GM19455 (cell line): Measurements from ENCODE around the gene RASGRF2.

ENCODE experiments used
- ATAC-seq: cut with Tn5 transposase; IDR thresholded peaks from one replicate; pipeline ENCODE4 v1.9.1; 2021; ENCODE audit not compliant: unreplicated experiment

Gene RASGRF2, protein sequence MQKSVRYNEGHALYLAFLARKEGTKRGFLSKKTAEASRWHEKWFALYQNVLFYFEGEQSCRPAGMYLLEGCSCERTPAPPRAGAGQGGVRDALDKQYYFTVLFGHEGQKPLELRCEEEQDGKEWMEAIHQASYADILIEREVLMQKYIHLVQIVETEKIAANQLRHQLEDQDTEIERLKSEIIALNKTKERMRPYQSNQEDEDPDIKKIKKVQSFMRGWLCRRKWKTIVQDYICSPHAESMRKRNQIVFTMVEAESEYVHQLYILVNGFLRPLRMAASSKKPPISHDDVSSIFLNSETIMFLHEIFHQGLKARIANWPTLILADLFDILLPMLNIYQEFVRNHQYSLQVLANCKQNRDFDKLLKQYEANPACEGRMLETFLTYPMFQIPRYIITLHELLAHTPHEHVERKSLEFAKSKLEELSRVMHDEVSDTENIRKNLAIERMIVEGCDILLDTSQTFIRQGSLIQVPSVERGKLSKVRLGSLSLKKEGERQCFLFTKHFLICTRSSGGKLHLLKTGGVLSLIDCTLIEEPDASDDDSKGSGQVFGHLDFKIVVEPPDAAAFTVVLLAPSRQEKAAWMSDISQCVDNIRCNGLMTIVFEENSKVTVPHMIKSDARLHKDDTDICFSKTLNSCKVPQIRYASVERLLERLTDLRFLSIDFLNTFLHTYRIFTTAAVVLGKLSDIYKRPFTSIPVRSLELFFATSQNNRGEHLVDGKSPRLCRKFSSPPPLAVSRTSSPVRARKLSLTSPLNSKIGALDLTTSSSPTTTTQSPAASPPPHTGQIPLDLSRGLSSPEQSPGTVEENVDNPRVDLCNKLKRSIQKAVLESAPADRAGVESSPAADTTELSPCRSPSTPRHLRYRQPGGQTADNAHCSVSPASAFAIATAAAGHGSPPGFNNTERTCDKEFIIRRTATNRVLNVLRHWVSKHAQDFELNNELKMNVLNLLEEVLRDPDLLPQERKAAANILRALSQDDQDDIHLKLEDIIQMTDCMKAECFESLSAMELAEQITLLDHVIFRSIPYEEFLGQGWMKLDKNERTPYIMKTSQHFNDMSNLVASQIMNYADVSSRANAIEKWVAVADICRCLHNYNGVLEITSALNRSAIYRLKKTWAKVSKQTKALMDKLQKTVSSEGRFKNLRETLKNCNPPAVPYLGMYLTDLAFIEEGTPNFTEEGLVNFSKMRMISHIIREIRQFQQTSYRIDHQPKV (N-terminal part only)

DNA sequence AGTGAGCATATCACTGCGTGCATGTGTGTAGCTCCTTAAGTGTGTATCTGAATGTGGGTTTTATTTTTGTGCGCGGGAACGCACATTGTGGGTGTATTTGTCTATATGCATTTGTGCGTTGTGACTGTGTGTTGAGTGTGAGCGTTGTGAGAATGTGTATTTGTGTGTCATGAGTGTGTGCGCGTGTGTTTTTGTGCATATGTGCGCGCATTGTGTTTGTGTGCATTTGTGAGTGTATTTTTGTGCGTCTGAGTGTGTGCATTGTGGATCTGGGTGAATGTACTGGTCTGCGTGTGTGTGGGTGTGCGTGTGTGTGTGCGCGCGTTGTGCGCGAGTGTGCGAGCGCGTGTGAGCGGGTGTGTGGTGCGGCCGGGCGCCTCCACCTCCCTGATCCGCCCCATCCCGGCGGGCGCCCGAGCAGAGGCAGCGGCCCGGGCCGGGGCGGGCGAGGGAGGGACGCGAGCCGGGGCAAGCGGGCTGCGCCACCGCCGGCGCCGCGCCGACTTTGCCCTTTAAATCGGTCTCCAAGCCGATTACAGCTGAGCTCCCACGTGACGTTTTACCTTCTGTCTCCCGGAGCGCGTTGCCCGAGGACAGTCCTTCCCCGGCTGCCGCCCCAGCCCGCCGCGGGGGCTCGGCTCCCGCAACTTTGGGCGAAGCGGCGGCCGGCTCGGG is at the start of gene RASGRF2:
TSS of gene RASGRF2 (plus strand) at position 596 of the 675 bp plus-strand sequence. CDS start 376 bp downstream, outside the sequence.
- no peak for ATAC-seq

DNA sequence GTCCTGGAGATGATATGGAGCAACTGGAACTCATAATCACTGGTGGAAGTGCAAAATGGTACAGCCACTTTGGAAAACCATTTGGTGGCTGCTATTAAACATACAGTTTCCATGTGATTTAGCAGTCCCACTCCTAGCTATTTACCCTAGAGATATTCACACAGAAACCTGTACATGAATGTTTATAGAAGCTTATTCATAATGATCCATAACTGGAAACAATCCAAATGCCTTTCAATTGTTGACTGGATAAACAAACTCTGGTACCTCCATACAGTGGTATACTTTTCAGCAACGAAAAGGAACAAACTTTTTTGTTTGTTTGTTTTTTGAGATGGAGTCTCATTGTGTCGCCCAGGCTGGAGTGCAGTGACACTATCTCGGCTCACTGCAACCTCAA is 47.7 kb upstream of the RASGRF2 start:
- no peak for ATAC-seq

DNA sequence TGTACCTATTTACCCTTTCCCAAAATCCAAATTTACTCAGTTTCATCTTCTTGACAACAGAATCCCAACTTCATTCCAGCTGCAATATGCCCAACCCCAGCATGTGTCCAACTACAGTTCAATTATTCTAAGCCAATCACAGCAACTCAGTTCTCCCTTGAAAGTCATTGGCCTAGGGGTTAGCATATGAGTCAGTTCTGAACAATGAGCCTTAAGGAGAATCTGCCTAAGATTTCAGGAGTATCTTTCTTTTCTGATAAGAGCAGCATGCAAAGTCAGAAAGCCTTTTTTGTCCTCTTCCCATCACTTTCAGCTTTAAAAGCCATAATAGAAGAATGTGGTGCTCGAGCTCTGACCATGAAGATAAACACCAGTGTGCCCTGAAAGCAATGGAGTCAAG is 44.4 kb upstream of the RASGRF2 start:
- ATAC-seq = no peak

DNA sequence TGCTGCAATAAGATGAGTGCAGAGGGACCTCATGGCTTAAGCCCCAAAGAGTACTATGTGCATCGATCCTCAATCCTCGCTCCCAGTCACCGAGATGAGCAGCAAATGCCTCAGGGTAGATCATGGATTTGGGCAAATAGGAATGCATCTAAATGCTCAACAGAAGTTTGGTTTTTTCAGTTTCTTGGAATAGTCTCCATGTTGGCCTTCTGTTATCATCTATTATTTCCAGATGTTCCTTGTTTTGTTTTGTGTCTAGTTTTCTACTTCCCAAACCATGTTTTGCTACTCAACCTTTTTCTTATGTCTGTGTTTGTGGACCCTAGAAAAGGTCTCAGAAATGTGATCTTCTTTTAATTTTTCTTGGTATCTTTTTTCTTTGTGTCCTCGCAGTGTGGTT is 43.5 kb upstream of the RASGRF2 start:
- no peak for ATAC-seq

DNA sequence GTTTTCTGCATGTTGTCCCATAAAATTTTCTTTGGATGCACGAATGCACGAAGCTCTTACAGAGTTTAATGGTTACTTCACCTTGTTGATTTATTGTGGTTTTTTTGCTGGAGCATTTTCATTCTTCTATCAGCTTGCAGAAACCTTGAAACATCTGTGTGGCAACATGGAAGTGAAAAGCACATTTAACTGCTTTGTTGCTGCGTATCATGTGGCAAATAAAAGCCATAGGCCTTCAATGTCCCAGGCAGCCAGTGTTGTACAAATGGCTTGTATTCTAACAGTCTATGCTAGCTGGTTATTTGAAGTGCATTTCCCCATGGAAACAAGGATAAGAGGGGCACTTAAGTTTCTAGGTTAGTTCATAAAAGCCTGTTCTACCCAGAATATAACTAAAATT is 42.5 kb upstream of the RASGRF2 start:
- no peak for ATAC-seq

DNA sequence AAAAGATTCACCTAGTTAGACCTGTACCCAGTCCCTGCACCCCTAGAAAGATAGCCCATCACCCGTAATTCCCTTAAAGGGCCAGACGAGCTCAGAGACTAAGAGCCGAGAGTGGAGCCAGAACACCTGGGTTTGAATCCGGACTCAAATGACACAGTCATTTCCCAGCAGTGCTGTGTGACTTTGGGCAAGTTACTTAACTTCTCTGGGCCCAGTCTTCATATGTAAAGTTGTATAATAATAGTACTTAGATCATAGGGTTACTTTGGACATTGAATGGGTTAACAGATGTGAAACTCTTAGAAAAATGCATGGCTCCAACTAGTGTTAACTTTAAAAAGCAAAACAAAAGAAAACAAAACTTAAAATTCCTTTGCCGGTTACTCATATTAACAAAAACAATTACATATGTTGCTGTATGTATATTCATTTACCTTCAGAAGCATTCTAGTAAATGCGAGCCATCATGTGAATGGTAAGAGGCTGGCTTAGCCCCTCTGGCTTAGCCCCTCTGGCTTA is 40.4 kb upstream of the RASGRF2 start:
- no peak for ATAC-seq

DNA sequence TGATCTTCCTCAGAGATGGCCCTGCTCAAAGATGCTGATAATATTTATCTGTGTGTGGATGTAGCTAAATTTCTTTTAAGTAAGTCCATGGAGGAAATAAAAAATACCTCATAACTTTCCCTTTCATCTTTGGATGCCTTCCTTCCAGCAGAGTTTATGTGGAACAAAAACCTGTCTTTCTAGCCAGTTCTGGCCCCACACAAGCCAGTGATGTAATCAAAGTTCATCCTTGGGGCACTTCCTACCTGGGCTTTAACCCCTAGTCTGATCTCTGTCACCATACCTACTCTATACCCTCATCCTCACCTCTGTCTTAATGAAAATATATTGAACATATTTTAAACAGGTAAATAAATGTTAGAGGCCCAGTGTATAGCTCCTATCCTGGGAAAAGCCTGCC is 39.8 kb upstream of the RASGRF2 start:
- ATAC-seq = no peak

DNA sequence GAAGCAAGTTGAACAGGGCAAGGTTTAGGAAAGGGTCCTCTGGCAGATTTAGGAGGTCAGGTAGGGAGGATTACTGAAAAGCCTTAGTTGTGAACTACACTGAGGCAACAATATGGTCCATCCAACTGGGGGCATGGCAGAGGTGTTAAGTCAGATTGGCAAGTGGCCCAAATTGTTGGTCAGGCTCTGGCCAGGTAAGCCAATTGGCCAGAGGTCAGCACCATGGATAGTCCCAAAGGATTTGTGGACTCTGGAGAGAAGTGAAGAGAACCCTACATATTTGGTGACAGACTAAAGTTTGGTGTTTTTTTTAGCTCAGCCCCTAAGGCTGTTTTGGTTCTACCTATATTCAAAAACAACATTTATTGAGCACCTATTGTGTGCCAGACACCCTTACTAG is 39.1 kb upstream of the RASGRF2 start:
- ATAC-seq = no peak

DNA sequence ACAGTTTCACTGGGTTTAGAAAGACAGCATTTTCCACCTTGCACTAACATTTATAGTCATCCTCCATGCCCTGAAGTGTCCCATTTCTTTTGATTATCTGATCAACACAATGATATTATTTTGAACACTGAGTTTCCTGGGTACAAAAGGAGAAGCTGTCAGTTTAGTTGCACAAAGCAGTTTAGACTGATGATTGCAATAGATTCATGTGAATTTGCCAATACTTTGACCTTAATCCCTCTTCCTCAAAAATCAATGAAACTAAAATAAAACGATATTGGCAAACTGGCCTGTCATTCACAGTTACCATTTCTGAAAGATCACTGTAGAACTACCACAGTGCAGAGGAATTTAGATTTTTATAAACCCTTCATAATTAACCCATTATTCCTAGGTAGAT is 34.2 kb upstream of the RASGRF2 start:
- ATAC-seq = no peak

DNA sequence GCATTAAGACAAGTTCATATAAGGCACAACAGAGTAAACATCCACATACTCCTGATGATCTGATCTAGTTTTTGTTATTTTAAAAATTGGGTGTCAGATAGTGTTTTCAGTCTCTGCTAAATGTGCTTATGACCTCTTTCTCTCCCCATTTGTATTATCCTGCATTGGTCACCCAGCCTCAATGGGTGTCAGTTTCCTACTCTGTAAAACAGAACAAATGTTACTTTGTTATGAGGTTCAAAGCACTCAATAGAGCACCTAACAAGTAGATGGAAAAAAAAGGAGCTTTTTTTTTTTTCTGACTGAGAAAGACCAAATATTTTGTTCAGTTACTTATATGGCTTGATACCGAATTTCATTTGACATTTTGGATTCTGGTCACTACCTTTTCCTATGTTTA is 33.6 kb upstream of the RASGRF2 start:
- no peak for ATAC-seq

DNA sequence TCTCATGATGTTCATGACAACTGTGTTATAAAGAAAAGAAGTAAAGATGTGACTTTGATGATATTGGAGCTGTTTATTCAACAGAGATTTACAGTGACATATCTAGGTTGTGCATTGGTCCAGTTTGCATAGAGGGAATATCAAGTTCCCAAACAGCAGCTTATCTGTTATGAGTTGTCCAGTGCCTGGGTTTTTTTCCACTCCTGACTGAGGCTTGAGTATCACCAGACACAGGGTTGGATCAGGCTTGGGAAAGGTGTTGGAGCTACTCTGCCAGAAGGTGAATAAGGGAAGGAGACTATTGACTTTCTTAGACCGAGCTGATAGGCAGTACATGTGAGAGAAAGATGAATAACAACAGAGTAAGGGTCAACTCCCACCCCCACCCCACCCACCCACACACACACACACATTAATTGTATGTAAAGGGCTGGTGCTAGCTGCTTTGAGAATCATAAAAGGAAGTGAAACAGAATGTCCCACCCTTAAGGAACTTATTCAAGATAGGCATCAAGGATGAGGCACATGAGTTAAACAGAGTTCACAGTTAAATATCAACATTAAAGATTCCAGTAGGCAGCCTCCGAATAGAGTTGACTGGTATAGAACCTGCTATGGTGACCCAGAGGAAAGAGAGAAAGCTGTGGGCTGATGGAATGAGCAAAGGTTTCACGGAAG is 33.0 kb upstream of the RASGRF2 start:
- ATAC-seq = no peak

DNA sequence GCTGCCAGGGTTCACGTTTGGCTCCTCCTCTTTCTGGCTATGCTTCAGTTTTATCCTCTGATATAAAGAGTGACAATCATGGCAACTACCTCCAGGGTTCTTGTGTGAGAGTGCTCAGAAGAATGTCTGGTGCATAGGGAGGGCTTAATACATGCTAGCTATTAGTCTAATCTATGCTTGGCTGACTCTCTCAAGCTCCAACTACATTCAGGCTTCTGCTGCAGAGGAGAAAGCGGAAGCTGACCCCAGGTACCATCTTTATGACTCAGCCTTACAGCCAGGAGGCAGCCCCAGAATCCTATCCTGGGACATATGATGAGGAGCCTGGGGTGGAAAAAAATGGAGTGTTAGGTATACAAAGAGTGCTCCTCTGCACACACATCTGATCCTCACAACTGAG is 32.1 kb upstream of the RASGRF2 start:
- ATAC-seq = no peak

DNA sequence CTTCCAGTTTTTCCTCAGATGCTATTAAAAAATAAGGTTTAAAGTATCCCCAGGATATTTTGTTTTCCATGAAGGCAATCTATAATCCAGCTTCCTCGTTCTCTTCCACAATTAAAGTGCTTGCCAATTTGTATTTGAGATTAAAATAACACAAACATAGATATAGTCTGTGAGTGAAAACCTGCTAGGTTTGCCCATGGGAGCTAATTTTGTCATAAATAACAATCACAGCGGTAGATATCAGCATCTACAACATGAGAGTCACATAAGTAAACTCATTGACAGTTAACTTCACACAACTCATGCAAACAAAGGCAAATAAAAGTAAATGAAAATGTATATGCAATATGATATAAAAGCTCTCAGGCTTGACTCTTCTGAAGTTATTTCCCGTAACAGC is 29.2 kb upstream of the RASGRF2 start:
- ATAC-seq = no peak

DNA sequence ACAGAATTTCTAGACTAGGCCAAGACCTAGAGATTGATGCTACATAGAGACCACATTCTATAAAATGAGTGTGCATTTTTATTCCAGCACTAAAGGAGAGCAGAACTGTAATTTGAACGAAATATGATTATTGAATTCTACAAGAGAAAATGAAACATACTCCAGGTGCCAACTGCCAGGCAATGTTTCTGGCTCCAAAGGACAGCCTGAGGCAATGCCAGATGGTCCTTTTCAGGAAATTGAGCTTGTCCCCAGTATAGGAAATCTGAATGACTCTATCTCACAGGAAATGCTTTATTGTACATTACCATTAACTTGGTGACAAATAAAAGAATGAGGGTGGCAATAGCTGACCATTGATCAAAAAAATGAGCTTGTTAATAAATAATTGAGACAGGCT is 28.8 kb upstream of the RASGRF2 start:
- no peak for ATAC-seq

DNA sequence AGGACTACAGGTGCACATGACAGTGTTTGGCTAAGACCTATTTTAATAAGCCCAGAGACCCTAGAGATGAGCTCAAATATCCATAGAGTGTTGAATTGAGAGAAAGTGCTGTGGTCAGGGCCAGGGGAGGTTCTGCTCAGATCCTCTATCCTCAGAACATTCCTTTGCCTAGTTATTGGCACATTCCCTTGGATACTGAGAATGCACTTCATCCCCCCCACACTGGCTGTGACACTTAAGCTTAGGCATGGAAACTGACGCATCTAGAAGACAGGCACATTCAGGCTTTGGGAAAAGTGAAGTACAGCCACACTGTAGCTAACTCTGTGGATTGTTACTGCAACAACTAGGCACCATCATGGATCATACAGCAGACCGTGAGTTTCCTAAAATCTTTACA is 27.1 kb upstream of the RASGRF2 start:
- ATAC-seq = no peak

DNA sequence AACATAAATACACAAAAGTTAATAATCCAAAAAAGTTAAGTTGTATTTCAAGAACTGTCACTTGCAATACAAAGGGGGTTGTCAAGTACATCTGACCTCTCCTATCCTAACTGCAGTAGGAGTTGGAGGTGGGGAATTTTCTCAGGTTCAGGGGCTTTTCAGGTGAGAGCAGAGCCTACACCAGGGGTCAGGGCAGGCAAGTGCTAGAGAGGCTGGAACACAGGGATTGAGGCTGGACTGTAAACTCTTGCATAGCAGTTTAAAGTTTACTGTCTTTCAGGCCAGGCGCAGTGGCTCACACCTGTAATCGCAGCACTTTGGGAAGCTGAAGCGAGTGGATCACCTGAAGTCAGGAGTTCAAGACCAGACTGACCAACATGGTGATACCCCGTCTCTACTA is 25.4 kb upstream of the RASGRF2 start:
- no peak for ATAC-seq

DNA sequence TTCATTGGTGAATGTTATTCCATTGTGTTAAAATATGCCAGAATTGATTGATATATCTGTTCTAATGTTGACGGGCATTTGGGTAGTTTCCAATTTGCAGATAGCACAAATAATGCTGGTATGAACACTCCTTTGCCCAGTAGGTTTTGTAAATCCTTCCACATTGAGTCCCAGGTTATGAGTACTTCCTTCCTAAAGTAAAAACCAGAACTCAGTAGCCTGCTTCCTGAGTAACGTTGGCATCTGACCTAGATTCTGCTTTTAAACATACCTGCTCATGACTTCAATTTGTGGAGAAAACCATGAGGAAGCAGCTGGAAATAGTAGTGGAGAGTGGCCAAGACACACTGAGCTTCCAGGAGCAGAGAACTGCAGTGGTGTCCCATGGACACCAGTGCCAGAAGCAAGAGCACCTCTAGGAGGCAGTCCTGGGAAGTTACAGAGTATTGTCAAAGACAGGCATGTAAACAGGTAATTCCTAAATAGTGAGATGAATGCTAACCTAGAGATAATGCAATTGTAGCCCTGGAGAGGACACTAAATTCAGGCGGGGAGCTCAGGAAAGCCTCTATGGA is 24.3 kb upstream of the RASGRF2 start:
- ATAC-seq = no peak

DNA sequence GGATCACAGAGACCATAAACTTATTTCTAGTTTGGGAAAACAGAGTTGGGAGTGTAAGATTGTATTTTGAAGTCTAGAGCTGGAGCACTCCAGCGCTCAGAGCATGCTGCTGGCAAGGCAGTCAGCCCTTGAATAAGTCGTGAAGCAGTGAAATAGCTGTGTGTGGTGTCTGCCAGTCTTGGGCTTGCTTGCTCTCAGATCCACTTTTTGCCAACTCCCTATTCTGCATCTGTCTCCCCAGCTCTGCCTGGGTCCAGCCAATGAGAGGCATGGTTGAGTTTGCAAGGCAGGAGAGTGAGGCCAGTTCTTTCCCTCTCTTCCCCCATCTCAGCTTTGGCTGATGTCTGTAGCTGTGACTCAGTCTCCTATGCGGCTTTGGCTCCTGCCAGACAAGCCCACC is 23.3 kb upstream of the RASGRF2 start:
- no peak for ATAC-seq

DNA sequence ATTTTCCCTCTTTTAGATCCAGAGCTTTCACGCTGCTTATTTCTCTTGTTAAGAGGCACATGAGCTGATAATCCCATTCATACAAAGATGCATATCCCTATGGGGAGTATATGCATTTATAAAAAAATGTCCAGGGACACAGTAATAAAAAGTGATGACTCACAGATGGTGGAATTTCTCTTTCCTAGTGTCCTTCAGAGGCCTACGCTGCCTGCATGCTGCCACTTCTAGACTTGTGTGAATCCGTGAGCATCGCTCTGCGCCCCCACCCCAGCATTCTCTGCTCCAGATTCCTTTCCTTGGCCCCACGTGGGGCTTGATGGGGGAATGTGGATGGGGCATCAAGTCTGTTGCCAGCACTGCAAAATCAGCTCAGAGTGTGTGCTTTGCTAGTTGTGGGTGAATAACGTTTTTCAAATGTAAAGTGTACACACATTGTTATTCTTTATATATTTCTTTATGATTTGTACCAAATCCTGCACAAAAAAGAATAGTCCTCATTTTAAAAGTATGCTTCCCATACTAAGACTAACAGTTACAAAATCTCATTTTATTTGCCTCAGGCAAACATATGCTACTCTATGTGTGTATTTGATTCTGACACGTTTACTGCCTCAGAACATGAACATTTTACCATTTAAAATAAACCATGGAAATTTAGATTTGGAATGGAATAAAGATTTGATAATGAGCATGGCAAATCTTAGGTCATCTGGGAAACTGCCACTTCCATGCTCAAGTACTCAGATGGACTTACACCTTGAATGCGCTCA is 22.4 kb upstream of the RASGRF2 start:
- ATAC-seq = no peak
